Activated CD8-positive, alpha-beta T cell treated with anti-CD3 and anti-CD28 coated beads for 36 hours (primary cell): ENCODE results near the gene PTRH1. TPM values are rescaled to one million over a fixed set of nuclear protein-coding genes. Genes with fewer than 3 reads are reported as not detected.

Source experiments
- ATAC-seq: fragments of 200-7000 bp; cut with Tn5 transposase; one replicate; pipeline ENCODE4 v1.10.0; 2021; ENCODE audit warnings: mild to moderate bottlenecking, moderate library complexity
- CTCF ChIA-PET: fragments of 350-600 bp; sonication (Branson Sonifier 250); formaldehyde crosslinking; loops from one replicate; lab custom pipeline; 2021; ENCODE audit warnings: antibody characterized with exemption; lab: Charles Lee
- POLR2A ChIA-PET: fragments of 350-600 bp; sonication (Branson Sonifier 250); formaldehyde crosslinking; loops from one replicate; lab custom pipeline; 2021; ENCODE audit warnings: antibody characterized with exemption; lab: Charles Lee
- DNase-seq: peaks from one replicate; pipeline ENCODE4 v3.0.0-alpha.2; 2020
- H3K27ac Mint-ChIP-seq: one replicate; pipeline ENCODE4 v1.8.0; 2021; ENCODE audit warnings: mild to moderate bottlenecking, mixed read lengths
- H3K27me3 Mint-ChIP-seq: one replicate; pipeline ENCODE4 v1.8.0; 2021; ENCODE audit warnings: mixed read lengths
- H3K36me3 Mint-ChIP-seq: one replicate; pipeline ENCODE4 v1.8.0; 2021; ENCODE audit warnings: low read depth, mixed read lengths
- H3K4me1 Mint-ChIP-seq: one replicate; pipeline ENCODE4 v1.8.0; 2021; ENCODE audit warnings: low read depth, mixed read lengths
- H3K4me3 Mint-ChIP-seq: one replicate; pipeline ENCODE4 v1.8.0; 2021; ENCODE audit warnings: mild to moderate bottlenecking, moderate library complexity, mixed read lengths
- H3K9me3 Mint-ChIP-seq: one replicate; pipeline ENCODE4 v1.8.0; 2021; ENCODE audit warnings: mixed read lengths
- CTCF ChIP-seq: fragments of 200-600 bp; IDR thresholded peaks from one replicate; pipeline ENCODE4 v1.8.0; 2022; ENCODE audit warnings: antibody characterized with exemption, mild to moderate bottlenecking
- intact Hi-C: fragments of 100-400 bp; cut with micrococcal nuclease; formaldehyde crosslinking; loops from one replicate; pipeline ENCODE4 v1.10.0; 2022
- total RNA-seq, 2 experiments: library from RNA; stranded (reverse); gene quantifications; one replicate each; pipeline ENCODE4 v1.2.3, GENCODE V29; 2021

PTRH1 gene
- total RNA-seq, 2 experiments from 2014 or later, result 15.9 to 16.0 TPM

GRCh38 chr9:127731938-127732337, 16.5 kb upstream of the PTRH1 start:
- POLR2A ChIA-PET, result interaction anchor here (1.0 to 1.2 kb wide), 2 partner anchors 10 to 121 kb away, joined by 3 read pairs; no protein-coding TSS in a partner anchor
- peaks cover 2% of the 10 kb centered on the region for H3K36me3 Mint-ChIP-seq
- no peaks in the 10 kb centered on the region for H3K27me3 Mint-ChIP-seq
- H3K4me1 Mint-ChIP-seq, result peaks cover 15% of the 10 kb centered on the region
- ATAC-seq (no peak), DNase-seq (no peak)
- TF ChIP-seq CTCF, result no peak
- no peak overlapping the region for H3K27ac Mint-ChIP-seq
- CTCF ChIA-PET, result interaction anchor here (1.4 to 5.1 kb wide), 2 partner anchors 138 to 142 kb away, joined by 4 to 49 read pairs; no protein-coding TSS in a partner anchor
- no peak overlapping the region for H3K4me3 Mint-ChIP-seq
- intact Hi-C loops, result loop anchor here (5.0 to 10.0 kb wide), 2 partner anchors 140 to 227 kb away; no protein-coding TSS in a partner anchor
- no peaks in the 10 kb centered on the region for H3K9me3 Mint-ChIP-seq

- CTCF ChIA-PET, result interaction anchor here (0.8 to 1.0 kb wide), 3 partner anchors 141 to 387 kb away, joined by 3 to 4 read pairs (median 3); no protein-coding TSS in a partner anchor
- intact Hi-C loops, result loop anchor here (5.0 to 10.0 kb wide), 2 partner anchors 139 to 226 kb away; no protein-coding TSS in a partner anchor
- H3K36me3 Mint-ChIP-seq, result peaks cover 2% of the 10 kb centered on the region
- no peaks in the 10 kb centered on the region for H3K9me3 Mint-ChIP-seq
- no peak overlapping the region for H3K27ac Mint-ChIP-seq
- no peaks in the 10 kb centered on the region for H3K27me3 Mint-ChIP-seq
- no peak overlapping the region for H3K4me3 Mint-ChIP-seq
- POLR2A ChIA-PET, result interaction anchor here (0.9 to 1.2 kb wide), 3 partner anchors 9 to 123 kb away, joined by 3 to 4 read pairs (median 3); no protein-coding TSS in a partner anchor
- DNase-seq (no peak), ATAC-seq (no peak)
- peaks cover 15% of the 10 kb centered on the region for H3K4me1 Mint-ChIP-seq
- no peak for TF ChIP-seq CTCF
These were observed 15.4 kb upstream of the PTRH1 start for GRCh38 chr9:127730799-127731410.

GRCh38 chr9:127730262-127730661, 14.8 kb upstream of the PTRH1 start:
- intact Hi-C loops, result loop anchor here (5.0 to 10.0 kb wide), 2 partner anchors 138 to 225 kb away; no protein-coding TSS in a partner anchor
- POLR2A ChIA-PET, result no interaction called here

GRCh38 chr9:127729522-127730256, 14.2 kb upstream of the PTRH1 start:
- Mint-ChIP-seq H3K4me1 (peaks cover 8% of the 10 kb centered on the region), H3K4me3 (no peak overlapping the region), H3K27ac (no peak overlapping the region), H3K9me3 (no peaks in the 10 kb centered on the region), H3K27me3 (no peaks in the 10 kb centered on the region), H3K36me3 (peaks cover 2% of the 10 kb centered on the region)
- POLR2A ChIA-PET, result interaction anchor here (0.6 to 0.8 kb wide), 2 partner anchors 14 to 87 kb away, joined by 3 read pairs; partner anchors contain the start of gene PTRH1
- intact Hi-C loops, result loop anchor here (5.0 to 10.0 kb wide), 2 partner anchors 137 to 225 kb away; no protein-coding TSS in a partner anchor
- ATAC-seq (no peak), DNase-seq (no peak)
- no peak for TF ChIP-seq CTCF
- CTCF ChIA-PET, result interaction anchor here (0.9 to 1.3 kb wide), 3 partner anchors 35 to 204 kb away, joined by 3 to 4 read pairs (median 4); no protein-coding TSS in a partner anchor

More at GRCh38 chr9:127730262-127730661, 14.8 kb upstream of the PTRH1 start:
- Mint-ChIP-seq H3K4me3 (no peak overlapping the region), H3K27ac (no peak overlapping the region), H3K36me3 (peaks cover 2% of the 10 kb centered on the region), H3K4me1 (peaks cover 8% of the 10 kb centered on the region), H3K9me3 (no peaks in the 10 kb centered on the region), H3K27me3 (no peaks in the 10 kb centered on the region)
- no peak for TF ChIP-seq CTCF
- ATAC-seq, result no peak
- no peak for DNase-seq
- CTCF ChIA-PET, result interaction anchor here (0.8 kb wide), 1 partner anchor 140 kb away, joined by 3 read pairs; no protein-coding TSS in a partner anchor
